ENCODE results near the gene FIP1L1. TPM values are rescaled to one million over a fixed set of nuclear protein-coding genes. Genes with fewer than 3 reads are reported as not detected.

The FIP1L1 gene
- total and polyA plus RNA-seq, 2 donors = 38.9 to 121 TPM

DNA sequence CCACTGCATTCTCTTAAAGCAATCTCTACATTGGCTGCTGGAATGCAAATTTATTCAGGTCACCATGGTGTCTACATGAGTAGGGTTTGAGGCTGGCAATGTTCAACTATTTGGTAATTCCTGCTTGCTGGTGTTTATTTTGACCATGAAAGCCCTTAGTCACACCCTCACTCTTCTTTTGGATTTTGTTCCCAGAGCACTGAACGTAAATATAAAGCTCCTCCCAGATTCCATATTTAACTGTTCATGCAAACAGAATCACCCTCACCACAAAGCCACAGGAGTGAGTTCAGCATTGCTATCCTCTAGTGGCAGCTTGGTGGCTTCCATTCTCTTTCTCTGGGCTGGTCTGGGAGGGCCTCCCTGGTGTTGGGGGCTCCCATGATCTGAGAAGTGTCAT lies 131.0 kb downstream of the FIP1L1 start:
- no peak for DNase-seq (ENCODE audit: extremely low spot score)
- Histone ChIP-seq H3K4me3 (ENCODE audit: low read depth, low read length) (no peak overlapping the region), H3K4me1 (ENCODE audit: insufficient read depth) (no peaks in the 10 kb centered on the region), H3K27ac (ENCODE audit: low read depth) (no peak overlapping the region), H3K36me3 (ENCODE audit: insufficient read depth) (no peaks in the 10 kb centered on the region)
- WGBS = 52% methylated on average over 1 of the region's 1 CpG

GRCh38 chr4:53510321-53510720 lies 132.9 kb downstream of the FIP1L1 start:
- 11% methylated on average over 5 of the region's 5 CpGs for WGBS
- Histone ChIP-seq H3K27ac (ENCODE audit: low read depth) (no peak overlapping the region), H3K4me1 (ENCODE audit: insufficient read depth) (no peaks in the 10 kb centered on the region), H3K4me3 (ENCODE audit: low read depth, low read length) (no peak overlapping the region), H3K36me3 (ENCODE audit: insufficient read depth) (no peaks in the 10 kb centered on the region)
- no peak for DNase-seq (ENCODE audit: extremely low spot score)

Other genes starting within 250 kb of the FIP1L1 start
- 23.8 TPM for gene SCFD2, start 11.6 kb upstream of the FIP1L1 start, total RNA-seq
- 8.1 TPM for gene SCFD2, start 11.6 kb upstream of the FIP1L1 start, polyA plus RNA-seq
- 7.9 TPM for gene LNX1, start 213.8 kb downstream of the FIP1L1 start, total RNA-seq
- gene LNX1, start 213.8 kb downstream of the FIP1L1 start, polyA plus RNA-seq = 6.6 TPM